A673 (cell line): ENCODE data around the gene NFATC1. TPM values are rescaled to one million over a fixed set of nuclear protein-coding genes. Genes with fewer than 3 reads are reported as not detected.

Experiments used
- BruUV-seq: library from RNA; stranded (reverse); fragments of 400-500 nt; replicated peaks from 2 replicates; lab custom pipeline; 2021; lab: Mats Ljungman, UMichigan
- CTCF ChIA-PET: fragments of 300-600 bp; sonication (Branson Sonifier 250); formaldehyde crosslinking; loops from one replicate; lab custom pipeline; 2022; ENCODE audit warnings: antibody characterized with exemption; lab: Charles Lee
- POLR2A ChIA-PET: fragments of 300-600 bp; sonication (Branson Sonifier 250); formaldehyde crosslinking; loops from one replicate; lab custom pipeline; 2022; ENCODE audit warnings: antibody characterized with exemption; ENCODE audit not compliant: low non-redundant PET; lab: Charles Lee
- DNase-seq: peaks from one replicate; pipeline ENCODE4 v3.0.0-alpha.2; 2015; ENCODE audit warnings: low spot score
- H3K27ac ChIP-seq: fragments of 200-600 bp; sonication (generic); 2 replicates; pipeline ENCODE4 v1.5.1; 2016; ENCODE audit warnings: mixed run types, low read depth, mild to moderate bottlenecking, mixed read lengths, antibody characterized with exemption, low read length; ENCODE audit not compliant: poor library complexity, severe bottlenecking
- H3K27me3 ChIP-seq: fragments of 200-600 bp; sonication (generic); replicated peaks from 2 replicates; pipeline ENCODE4 v1.6.1; 2017; ENCODE audit warnings: mixed run types, low read depth, mild to moderate bottlenecking, mixed read lengths, antibody characterized with exemption, low read length; ENCODE audit not compliant: insufficient read depth, poor library complexity
- H3K36me3 ChIP-seq: fragments of 200-600 bp; sonication (generic); 2 replicates; pipeline ENCODE4 v1.6.1; 2016; ENCODE audit warnings: mixed run types, mild to moderate bottlenecking, mixed read lengths, antibody characterized with exemption, low read length; ENCODE audit not compliant: insufficient read depth, poor library complexity, severe bottlenecking
- H3K4me1 ChIP-seq: fragments of 200-600 bp; sonication (generic); 2 replicates; pipeline ENCODE4 v1.6.1; 2017; ENCODE audit warnings: mixed run types, mild to moderate bottlenecking, mixed read lengths, antibody characterized with exemption, low read length; ENCODE audit not compliant: insufficient read depth, poor library complexity, severe bottlenecking
- H3K4me3 ChIP-seq: fragments of 200-600 bp; sonication (generic); 2 replicates; pipeline ENCODE4 v1.5.1; 2016; ENCODE audit warnings: low read depth, mixed run types, mild to moderate bottlenecking, mixed read lengths, low read length; ENCODE audit not compliant: poor library complexity, severe bottlenecking
- H3K9me3 ChIP-seq: fragments of 200-600 bp; sonication (generic); 2 replicates; pipeline ENCODE4 v1.6.1; 2016; ENCODE audit warnings: mixed run types, low read depth, mild to moderate bottlenecking, mixed read lengths, antibody characterized with exemption, low read length; ENCODE audit not compliant: poor library complexity, severe bottlenecking
- EZH2 ChIP-seq: fragments of 200-600 bp; sonication (generic); IDR thresholded peaks from 2 replicates; pipeline ENCODE4 v1.6.1; 2017; ENCODE audit warnings: borderline replicate concordance, low read depth, mild to moderate bottlenecking, mixed read lengths, antibody characterized with exemption, low read length; ENCODE audit not compliant: poor library complexity, severe bottlenecking
- intact Hi-C: fragments of 100-400 bp; cut with micrococcal nuclease; formaldehyde crosslinking; loops from one replicate; pipeline ENCODE4 v1.10.0; 2022; ENCODE audit not compliant: unreplicated experiment
- total RNA-seq: library from RNA; stranded (reverse); gene quantifications from 2 replicates; pipeline ENCODE4 v1.2.3, GENCODE V29; 2021
- TF ChIP-seq, protein P1 (sequence below): fragments of 300-800, 200-600 bp; sonication (generic); conservative IDR thresholded peaks from 2 replicates; pipeline ENCODE4 v1.5.1; 2017; ENCODE audit warnings: low read depth, mild to moderate bottlenecking, antibody characterized with exemption, low read length, moderate library complexity, mixed read lengths

Gene NFATC1
- total RNA-seq, 1 experiment from 2014 or later: 10.4 TPM

DNA sequence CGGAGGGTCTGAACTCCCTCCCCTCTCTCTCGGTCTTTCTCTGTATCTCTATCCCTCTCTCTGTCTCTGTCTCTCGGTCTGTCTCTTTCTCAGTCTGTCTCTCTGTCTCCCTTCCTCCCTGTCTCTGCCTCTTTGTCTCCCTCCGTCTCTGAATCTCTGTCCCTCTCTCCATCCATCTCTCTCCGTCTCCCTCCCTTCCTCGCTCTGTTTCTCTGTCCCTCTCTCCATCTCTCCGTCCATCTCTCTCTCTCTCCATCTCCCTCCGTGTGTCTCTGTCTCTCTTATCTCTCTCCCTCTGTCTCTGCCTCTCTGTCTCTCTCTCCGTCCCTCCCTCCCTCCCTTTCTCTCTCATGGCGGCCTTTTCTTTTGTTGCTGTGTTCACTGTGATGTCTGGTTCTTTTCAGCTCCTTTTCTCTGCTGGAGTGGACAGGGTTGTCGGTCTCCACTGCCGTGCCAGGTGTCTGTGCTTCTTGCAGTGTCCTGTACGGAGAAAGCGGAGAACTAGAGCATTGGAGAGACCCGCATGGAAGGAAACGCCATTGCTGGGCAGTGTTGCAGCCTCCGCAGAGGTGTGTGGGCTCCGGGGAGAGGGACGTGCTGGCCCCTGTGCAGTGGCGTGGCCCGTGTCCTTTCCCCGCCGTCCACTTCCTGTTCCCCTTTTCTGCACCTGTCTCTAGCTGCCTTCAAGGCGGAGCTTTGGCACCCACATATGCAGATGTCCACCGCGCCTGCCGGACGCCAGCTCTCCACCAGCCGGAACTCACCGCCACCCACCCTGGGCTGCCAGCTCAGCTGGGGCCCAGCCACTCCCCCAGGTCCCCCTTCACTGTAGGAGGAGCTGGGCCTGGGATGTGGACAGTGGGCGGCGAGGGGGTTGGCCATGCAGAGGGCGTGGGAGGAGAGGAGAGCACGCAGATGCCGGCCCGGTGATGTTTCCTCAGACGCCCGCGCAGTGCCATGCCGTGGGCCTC, 113.1 kb downstream of the NFATC1 start:
- CTCF ChIA-PET: no interaction called here

DNA sequence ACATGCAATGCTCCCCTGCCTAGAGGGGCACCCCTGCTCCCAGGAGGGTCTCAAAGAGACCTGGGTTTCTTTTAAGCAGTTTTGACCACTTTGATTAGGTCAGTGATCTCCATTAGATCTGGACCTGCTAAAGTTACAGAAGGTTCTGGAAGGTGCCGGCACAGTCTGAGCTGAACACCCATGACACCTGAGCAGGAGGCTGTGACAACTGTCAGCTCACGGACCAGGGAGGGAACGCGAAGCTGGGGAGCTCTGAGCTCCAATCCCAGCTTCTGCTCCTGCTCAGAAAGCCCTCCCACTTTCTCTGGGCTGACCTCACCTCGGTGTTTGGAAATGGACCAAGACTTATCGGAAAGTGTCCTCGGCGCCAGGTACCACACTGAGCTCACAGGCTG, 113.8 kb downstream of the NFATC1 start:
- TF ChIP-seq, protein P1, sequence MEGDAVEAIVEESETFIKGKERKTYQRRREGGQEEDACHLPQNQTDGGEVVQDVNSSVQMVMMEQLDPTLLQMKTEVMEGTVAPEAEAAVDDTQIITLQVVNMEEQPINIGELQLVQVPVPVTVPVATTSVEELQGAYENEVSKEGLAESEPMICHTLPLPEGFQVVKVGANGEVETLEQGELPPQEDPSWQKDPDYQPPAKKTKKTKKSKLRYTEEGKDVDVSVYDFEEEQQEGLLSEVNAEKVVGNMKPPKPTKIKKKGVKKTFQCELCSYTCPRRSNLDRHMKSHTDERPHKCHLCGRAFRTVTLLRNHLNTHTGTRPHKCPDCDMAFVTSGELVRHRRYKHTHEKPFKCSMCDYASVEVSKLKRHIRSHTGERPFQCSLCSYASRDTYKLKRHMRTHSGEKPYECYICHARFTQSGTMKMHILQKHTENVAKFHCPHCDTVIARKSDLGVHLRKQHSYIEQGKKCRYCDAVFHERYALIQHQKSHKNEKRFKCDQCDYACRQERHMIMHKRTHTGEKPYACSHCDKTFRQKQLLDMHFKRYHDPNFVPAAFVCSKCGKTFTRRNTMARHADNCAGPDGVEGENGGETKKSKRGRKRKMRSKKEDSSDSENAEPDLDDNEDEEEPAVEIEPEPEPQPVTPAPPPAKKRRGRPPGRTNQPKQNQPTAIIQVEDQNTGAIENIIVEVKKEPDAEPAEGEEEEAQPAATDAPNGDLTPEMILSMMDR: no peak
- TF ChIP-seq EZH2: no peak
- no peak for DNase-seq

More for the DNA sequence above, 113.1 kb downstream of the NFATC1 start:
- Histone ChIP-seq H3K27me3 (no peaks in the 10 kb centered on the region), H3K27ac (no peak overlapping the region), H3K36me3 (no peaks in the 10 kb centered on the region), H3K4me3 (no peak overlapping the region), H3K9me3 (no peaks in the 10 kb centered on the region), H3K4me1 (no peaks in the 10 kb centered on the region)
- DNase-seq: no peak
- BruUV-seq: no TSS peak
- intact Hi-C loops: no loop called here
- TF ChIP-seq, protein P1: no peak
- no peak for TF ChIP-seq EZH2
- POLR2A ChIA-PET: no interaction called here

DNA sequence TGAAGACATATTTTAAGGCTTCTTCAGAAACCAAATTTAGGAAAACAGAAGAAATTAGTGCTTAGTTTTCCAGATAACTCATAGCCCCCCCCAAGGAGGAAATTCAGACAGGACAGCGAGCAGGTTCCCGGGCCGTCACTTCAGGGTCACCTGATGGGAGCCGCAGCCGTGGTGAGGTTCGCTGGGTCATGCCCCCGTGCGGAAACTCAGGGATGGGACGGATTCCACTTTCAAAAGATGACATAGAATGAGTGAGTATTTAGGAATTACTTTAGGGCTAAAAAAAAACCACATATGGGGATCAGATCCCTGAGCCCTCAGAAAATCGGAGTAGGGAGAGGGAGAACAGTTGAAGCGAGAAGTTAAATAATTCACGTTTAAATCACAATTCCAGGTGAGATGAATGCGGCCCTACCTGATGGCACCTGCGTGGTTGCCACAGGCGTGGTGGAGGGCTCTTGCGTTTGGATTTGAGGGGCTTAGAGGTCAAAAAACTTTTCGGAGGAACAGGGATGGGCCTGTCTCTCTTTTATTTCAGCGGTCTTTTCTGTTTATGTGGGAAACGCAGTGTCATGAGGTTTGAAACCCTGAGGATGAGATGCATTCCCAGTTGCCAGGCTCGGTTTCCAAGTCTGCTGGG, 114.4 kb downstream of the NFATC1 start:
- BruUV-seq: no TSS peak
- H3K9me3 ChIP-seq: no peaks in the 10 kb centered on the region
- H3K4me3 ChIP-seq: no peak overlapping the region
- H3K27me3 ChIP-seq: no peaks in the 10 kb centered on the region
- no peaks in the 10 kb centered on the region for H3K4me1 ChIP-seq
- no peak for DNase-seq
- CTCF ChIA-PET: no interaction called here
- no peaks in the 10 kb centered on the region for H3K36me3 ChIP-seq
- no peak overlapping the region for H3K27ac ChIP-seq
- intact Hi-C loops: no loop called here
- POLR2A ChIA-PET: no interaction called here
- TF ChIP-seq, protein P1: no peak
- no peak for TF ChIP-seq EZH2

More for the DNA sequence above, 113.8 kb downstream of the NFATC1 start:
- H3K27me3 ChIP-seq: no peaks in the 10 kb centered on the region
- BruUV-seq: no TSS peak
- no peaks in the 10 kb centered on the region for H3K4me1 ChIP-seq
- POLR2A ChIA-PET: no interaction called here
- CTCF ChIA-PET: no interaction called here
- H3K27ac ChIP-seq: no peak overlapping the region
- H3K36me3 ChIP-seq: no peaks in the 10 kb centered on the region
- H3K4me3 ChIP-seq: no peak overlapping the region
- H3K9me3 ChIP-seq: no peaks in the 10 kb centered on the region
- intact Hi-C loops: no loop called here
